Endothelial cell of umbilical vein (primary cell): ENCODE measurements around the gene FMNL2. TPM values are rescaled to one million over a fixed set of nuclear protein-coding genes. Genes with fewer than 3 reads are reported as not detected.

Experiments
- BruUV-seq: library from RNA; stranded (reverse); fragments of 400-500 nt; replicated peaks from 2 replicates; lab custom pipeline; 2021; lab: Mats Ljungman, UMichigan
- CTCF ChIA-PET: fragments of 300-600, 350-600 bp; sonication (Branson Sonifier 250); formaldehyde crosslinking; loops from one replicate; lab custom pipeline; 2021; ENCODE audit warnings: antibody characterized with exemption, inconsistent platforms; lab: Charles Lee
- POLR2A ChIA-PET: fragments of 300-600, 350-600 bp; sonication (Branson Sonifier 250); formaldehyde crosslinking; loops from one replicate; lab custom pipeline; 2021; ENCODE audit warnings: antibody characterized with exemption, inconsistent platforms; lab: Charles Lee
- DNase-seq: peaks from one replicate; pipeline ENCODE4 v3.0.0-alpha.2; 2011; ENCODE audit warnings: low read depth, low spot score
- FAIRE-seq: peaks from 2 replicates; lab custom pipeline; 2011; peaks lifted over from hg19 to GRCh38; lab: Jason Lieb, UNC
- H2AFZ ChIP-seq: 2 replicates; pipeline ENCODE4 v1.6.0; 2012; ENCODE audit warnings: low read depth, low read length, control low read depth, inconsistent platforms
- H3K27ac ChIP-seq: 2 replicates; pipeline ENCODE4 v1.5.1; 2011; ENCODE audit warnings: low read depth, mild to moderate bottlenecking, control low read depth, low read length, moderate library complexity; ENCODE audit not compliant: insufficient read depth
- H3K27me3 ChIP-seq, 2 experiments: 2 replicates each; pipeline versions ENCODE4 v1.6.0 to v1.6.1; 2011; ENCODE audit warnings: low read length in 2 of 2, mixed read lengths in 1 of 2; ENCODE audit not compliant: control insufficient read depth in 2 of 2, insufficient read depth in 2 of 2
- H3K36me3 ChIP-seq, 2 experiments: 2 replicates in 1 of 2; 3 replicates in 1 of 2; pipeline ENCODE4 v1.5.1; 2011; ENCODE audit warnings: low read length in 2 of 2, mild to moderate bottlenecking in 1 of 2, moderate library complexity in 1 of 2; ENCODE audit not compliant: control insufficient read depth in 2 of 2, insufficient read depth in 2 of 2; ENCODE audit errors: extremely low read depth in 1 of 2
- H3K4me1 ChIP-seq: 3 replicates; pipeline ENCODE4 v1.5.1; 2011; ENCODE audit warnings: mild to moderate bottlenecking, low read length; ENCODE audit not compliant: control insufficient read depth, insufficient read depth; ENCODE audit errors: extremely low read depth
- H3K4me2 ChIP-seq: 2 replicates; pipeline ENCODE4 v1.6.1; 2011; ENCODE audit warnings: low read length, control low read depth, mixed read lengths; ENCODE audit not compliant: insufficient read depth
- H3K4me3 ChIP-seq, 3 experiments: fragments of 200-600 bp in 1 of 3; sonication (generic), shearing (Covaris generic) in 1 of 3; replicated peaks in 1 of 3; 2 replicates each; pipeline ENCODE4 v1.5.1; 2011 to 2016; ENCODE audit warnings: control low read depth in 3 of 3, low read length in 3 of 3, mild to moderate bottlenecking in 2 of 3, inconsistent platforms in 1 of 3, low read depth in 1 of 3, moderate library complexity in 1 of 3; ENCODE audit not compliant: insufficient read depth in 1 of 3
- H3K79me2 ChIP-seq: 2 replicates; pipeline ENCODE4 v1.6.0; 2012; ENCODE audit warnings: low read length, inconsistent platforms; ENCODE audit not compliant: control insufficient read depth, insufficient read depth
- H3K9ac ChIP-seq: replicated peaks from 2 replicates; pipeline ENCODE3; 2011; ENCODE audit warnings: low read length, control low read depth; ENCODE audit not compliant: insufficient read depth; ENCODE audit errors: extremely low read depth
- H3K9me1 ChIP-seq: replicated peaks from 3 replicates; pipeline ENCODE4 v1.6.0; 2011; ENCODE audit warnings: mild to moderate bottlenecking, low read length; ENCODE audit not compliant: control insufficient read depth, insufficient read depth; ENCODE audit errors: extremely low read depth
- H3K9me3 ChIP-seq: replicated peaks from 2 replicates; pipeline ENCODE4 v1.5.1; 2012; ENCODE audit warnings: low read length, inconsistent platforms; ENCODE audit not compliant: control insufficient read depth, insufficient read depth
- H4K20me1 ChIP-seq: replicated peaks from 2 replicates; pipeline ENCODE3; 2011; ENCODE audit warnings: mild to moderate bottlenecking, low read length; ENCODE audit not compliant: control insufficient read depth, insufficient read depth; ENCODE audit errors: extremely low read depth
- EZH2 ChIP-seq: IDR thresholded peaks from 2 replicates; pipeline ENCODE4 v1.6.1; 2012; ENCODE audit warnings: borderline replicate concordance, low read depth, mild to moderate bottlenecking, moderate library complexity, low read length, inconsistent platforms; ENCODE audit not compliant: severe bottlenecking
- FOS ChIP-seq: IDR thresholded peaks from 2 replicates; pipeline ENCODE4 v1.6.1; 2011; ENCODE audit warnings: mild to moderate bottlenecking, low read length, moderate library complexity, borderline replicate concordance; ENCODE audit not compliant: insufficient read depth
- GATA2 ChIP-seq: IDR thresholded peaks from 2 replicates; pipeline ENCODE4 v1.7.0; 2011; ENCODE audit warnings: low read depth, mild to moderate bottlenecking, moderate library complexity, mixed read lengths, low read length; ENCODE audit not compliant: insufficient read length, insufficient read depth
- JUN ChIP-seq: IDR thresholded peaks from 2 replicates; pipeline ENCODE4 v1.6.1; 2011; ENCODE audit warnings: borderline replicate concordance, low read depth; ENCODE audit not compliant: insufficient read length, insufficient read depth
- MAX ChIP-seq: IDR thresholded peaks from 2 replicates; pipeline ENCODE4 v1.6.1; 2011; ENCODE audit not compliant: insufficient read depth, insufficient read length
- MYC ChIP-seq: IDR thresholded peaks from one replicate; pipeline ENCODE4 v1.6.1; 2011; ENCODE audit warnings: mild to moderate bottlenecking, low read depth, low read length
- POLR2A ChIP-seq: IDR thresholded peaks from 2 replicates; pipeline ENCODE4 v1.6.1; 2012; ENCODE audit warnings: low read depth, mild to moderate bottlenecking, control low read depth, low read length
- POLR2AphosphoS5 ChIP-seq: IDR thresholded peaks from 2 replicates; pipeline ENCODE4 v1.6.1; 2012; ENCODE audit warnings: low read depth, mild to moderate bottlenecking, control low read depth, low read length, moderate library complexity; ENCODE audit not compliant: insufficient read depth
- dilution Hi-C: fragments of 300-500 bp; cut with MboI; formaldehyde crosslinking; loops from one replicate; pipeline ENCODE4 v1.15.0; 2019; ENCODE audit warnings: low sequenced_read_pairs; ENCODE audit not compliant: extremely low pct_ligation_motif_present
- intact Hi-C: fragments of 100-400 bp; cut with micrococcal nuclease; formaldehyde crosslinking; loops from one replicate; pipeline ENCODE4 v1.10.0; 2022
- polyA plus RNA-seq, 4 experiments: library from polyadenylated mRNA; depleted of rRNA in 3 of 4; stranded (reverse) in 3 of 4; unstranded in 1 of 4; fragments of >200 nt; gene quantifications; 2 replicates each; pipeline versions ENCODE4 v1.2.1 to v1.2.3, GENCODE V29; 2011 to 2012; ENCODE audit warnings: missing spikeins in 1 of 4
- total RNA-seq: library from RNA; stranded (reverse); gene quantifications from 2 replicates; pipeline ENCODE4 v1.2.3, GENCODE V29; 2021
- TF ChIP-seq, protein P1 (sequence below), 2 donors: IDR thresholded peaks; 1 replicate in 1 of 2; 2 replicates in 1 of 2; pipeline ENCODE4 v1.5.1; 2011; ENCODE audit warnings: low read length in 2 of 2, mild to moderate bottlenecking in 2 of 2, moderate library complexity in 2 of 2, control low read depth in 1 of 2, inconsistent platforms in 1 of 2, low read depth in 1 of 2; ENCODE audit not compliant: insufficient read depth in 1 of 2; ENCODE audit errors: extremely low read depth in 1 of 2

Gene FMNL2
- total and polyA plus RNA-seq, 2 donors (not counting 3 experiments of a cell fraction or from before 2014, with no cell fraction given) = 8.3 to 28.0 TPM

GRCh38 chr2:152370783-152371182, 35.8 kb downstream of the FMNL2 start:
- Histone ChIP-seq H3K9me1 (no peaks in the 10 kb centered on the region), H3K4me2 (no peak overlapping the region), H4K20me1 (peaks cover 6% of the 10 kb centered on the region), H3K9me3 (no peaks in the 10 kb centered on the region), H3K4me3 (no peak overlapping the region), H3K79me2 (peaks cover 59% of the 10 kb centered on the region), H3K27ac (no peak overlapping the region), H3K27me3 (no peaks in the 10 kb centered on the region), H3K9ac (no peak overlapping the region), H3K36me3 (no peaks in the 10 kb centered on the region), H2AFZ (no peak overlapping the region), H3K4me1 (no peaks in the 10 kb centered on the region)
- TF ChIP-seq POLR2AphosphoS5 (no peak), POLR2A (no peak), MYC (no peak), JUN (no peak), GATA2 (no peak), EZH2 (no peak), MAX (no peak), FOS (no peak)
- TF ChIP-seq, protein P1, sequence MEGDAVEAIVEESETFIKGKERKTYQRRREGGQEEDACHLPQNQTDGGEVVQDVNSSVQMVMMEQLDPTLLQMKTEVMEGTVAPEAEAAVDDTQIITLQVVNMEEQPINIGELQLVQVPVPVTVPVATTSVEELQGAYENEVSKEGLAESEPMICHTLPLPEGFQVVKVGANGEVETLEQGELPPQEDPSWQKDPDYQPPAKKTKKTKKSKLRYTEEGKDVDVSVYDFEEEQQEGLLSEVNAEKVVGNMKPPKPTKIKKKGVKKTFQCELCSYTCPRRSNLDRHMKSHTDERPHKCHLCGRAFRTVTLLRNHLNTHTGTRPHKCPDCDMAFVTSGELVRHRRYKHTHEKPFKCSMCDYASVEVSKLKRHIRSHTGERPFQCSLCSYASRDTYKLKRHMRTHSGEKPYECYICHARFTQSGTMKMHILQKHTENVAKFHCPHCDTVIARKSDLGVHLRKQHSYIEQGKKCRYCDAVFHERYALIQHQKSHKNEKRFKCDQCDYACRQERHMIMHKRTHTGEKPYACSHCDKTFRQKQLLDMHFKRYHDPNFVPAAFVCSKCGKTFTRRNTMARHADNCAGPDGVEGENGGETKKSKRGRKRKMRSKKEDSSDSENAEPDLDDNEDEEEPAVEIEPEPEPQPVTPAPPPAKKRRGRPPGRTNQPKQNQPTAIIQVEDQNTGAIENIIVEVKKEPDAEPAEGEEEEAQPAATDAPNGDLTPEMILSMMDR (IDR thresholded peaks at IDR 0.05; ENCODE audit: extremely low read depth in 1 of 2, insufficient read depth in 1 of 2, low read depth in 1 of 2, low read length in 2 of 2) = no peak
- DNase-seq (no peak), FAIRE-seq (no peak)
- intact Hi-C loops = no loop called here
- ChIA-PET CTCF (no interaction called here), POLR2A (no interaction called here)
- no TSS peak for BruUV-seq
- dilution Hi-C loops = no loop called here
